LNCAP (cell line): ENCODE data around the gene MAPK13.

ENCODE experiments used
- TF ChIP-seq, protein P1 (sequence below): fragments of 450-650 bp; IDR thresholded peaks from 2 replicates; pipeline ENCODE4 v1.5.1; 2017; ENCODE audit warnings: mild to moderate bottlenecking

Gene MAPK13

DNA sequence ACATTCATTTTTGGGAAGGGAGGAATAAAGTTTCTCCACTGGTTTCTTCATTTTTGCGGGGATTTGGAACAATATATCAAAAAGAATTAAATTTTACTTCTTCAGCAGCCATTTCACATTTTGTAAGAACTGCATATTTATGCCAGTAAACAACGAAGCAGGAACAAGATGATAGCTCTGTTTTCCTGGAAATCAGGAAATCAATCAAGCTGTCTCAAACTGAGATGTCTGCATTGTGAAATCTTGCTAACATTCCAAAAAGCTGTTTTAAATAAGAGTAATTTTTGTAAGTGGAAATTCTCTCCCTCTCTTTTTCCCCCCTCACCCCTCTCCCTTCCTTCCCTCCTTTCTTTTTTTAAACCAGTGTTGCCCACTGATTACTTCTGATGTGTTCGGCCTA is 20.0 kb downstream of the MAPK13 start:
- TF ChIP-seq, protein P1, sequence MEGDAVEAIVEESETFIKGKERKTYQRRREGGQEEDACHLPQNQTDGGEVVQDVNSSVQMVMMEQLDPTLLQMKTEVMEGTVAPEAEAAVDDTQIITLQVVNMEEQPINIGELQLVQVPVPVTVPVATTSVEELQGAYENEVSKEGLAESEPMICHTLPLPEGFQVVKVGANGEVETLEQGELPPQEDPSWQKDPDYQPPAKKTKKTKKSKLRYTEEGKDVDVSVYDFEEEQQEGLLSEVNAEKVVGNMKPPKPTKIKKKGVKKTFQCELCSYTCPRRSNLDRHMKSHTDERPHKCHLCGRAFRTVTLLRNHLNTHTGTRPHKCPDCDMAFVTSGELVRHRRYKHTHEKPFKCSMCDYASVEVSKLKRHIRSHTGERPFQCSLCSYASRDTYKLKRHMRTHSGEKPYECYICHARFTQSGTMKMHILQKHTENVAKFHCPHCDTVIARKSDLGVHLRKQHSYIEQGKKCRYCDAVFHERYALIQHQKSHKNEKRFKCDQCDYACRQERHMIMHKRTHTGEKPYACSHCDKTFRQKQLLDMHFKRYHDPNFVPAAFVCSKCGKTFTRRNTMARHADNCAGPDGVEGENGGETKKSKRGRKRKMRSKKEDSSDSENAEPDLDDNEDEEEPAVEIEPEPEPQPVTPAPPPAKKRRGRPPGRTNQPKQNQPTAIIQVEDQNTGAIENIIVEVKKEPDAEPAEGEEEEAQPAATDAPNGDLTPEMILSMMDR, result no peak

DNA sequence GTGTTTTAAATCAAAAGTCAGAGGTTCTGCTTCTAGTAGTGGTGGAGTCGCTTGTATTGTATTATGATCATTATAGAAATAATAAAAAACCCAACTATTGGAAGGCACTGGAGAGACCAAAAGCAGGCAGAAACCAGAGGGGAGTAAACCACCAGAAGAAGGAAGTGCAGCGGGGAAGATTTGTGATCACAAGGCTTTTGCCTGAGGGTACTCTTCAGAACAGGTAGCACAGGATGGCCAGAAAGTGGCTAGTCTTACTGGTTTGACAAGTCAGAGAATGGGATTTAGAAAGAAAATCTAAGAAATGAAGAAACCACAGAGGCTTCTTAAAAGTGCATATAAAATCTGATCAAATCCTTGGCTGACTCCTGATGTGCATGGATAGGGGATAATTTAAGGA is 24.0 kb downstream of the MAPK13 start:
- TF ChIP-seq, protein P1, result no peak

DNA sequence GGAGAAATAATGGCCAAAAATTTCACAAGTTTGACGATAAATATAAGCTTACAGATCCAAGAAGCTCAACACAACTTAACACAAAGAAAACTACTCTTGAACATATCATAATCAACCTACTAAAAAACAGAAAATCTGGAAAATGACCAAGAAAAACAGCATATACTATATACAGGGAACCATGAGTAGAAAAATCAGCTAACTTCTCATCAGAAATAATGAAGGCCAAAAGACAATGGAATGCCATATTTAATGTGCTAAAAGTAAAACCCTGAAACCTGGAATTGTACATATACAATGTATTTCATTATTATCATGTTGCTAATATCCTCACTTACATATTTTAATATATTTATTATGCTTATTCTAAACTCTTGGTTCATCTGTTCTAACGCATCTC is 25.3 kb downstream of the MAPK13 start:
- TF ChIP-seq, protein P1, result no peak

DNA sequence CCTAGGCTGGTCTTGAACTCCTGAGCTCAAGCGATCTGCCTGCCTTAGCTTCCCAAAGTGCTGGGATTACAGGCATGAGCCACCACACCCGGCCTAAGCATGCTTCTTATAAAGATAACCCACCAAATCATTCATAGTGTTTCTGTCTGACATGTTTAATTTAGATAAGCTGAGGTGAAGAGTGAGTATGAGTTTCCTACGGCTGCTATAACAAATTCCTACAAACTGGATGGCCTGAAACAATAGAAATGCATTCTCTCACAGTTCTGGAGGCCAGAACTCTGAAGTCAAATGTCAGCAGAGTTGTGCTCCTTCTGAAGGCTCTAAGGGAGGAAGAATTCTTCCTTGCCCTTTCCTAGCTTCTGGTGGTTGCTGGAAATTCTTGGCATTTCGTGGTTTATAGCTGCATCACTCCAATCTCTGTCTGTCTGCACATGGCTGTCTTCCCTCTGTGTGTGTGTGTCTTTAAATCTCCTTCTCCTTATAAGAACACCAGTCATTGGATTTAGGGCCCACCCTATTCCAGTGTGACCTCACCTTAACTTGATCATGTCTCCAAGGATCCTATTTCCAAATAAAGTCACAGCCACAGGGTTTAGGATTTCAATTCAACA is 29.9 kb downstream of the MAPK13 start:
- TF ChIP-seq, protein P1, result no peak

DNA sequence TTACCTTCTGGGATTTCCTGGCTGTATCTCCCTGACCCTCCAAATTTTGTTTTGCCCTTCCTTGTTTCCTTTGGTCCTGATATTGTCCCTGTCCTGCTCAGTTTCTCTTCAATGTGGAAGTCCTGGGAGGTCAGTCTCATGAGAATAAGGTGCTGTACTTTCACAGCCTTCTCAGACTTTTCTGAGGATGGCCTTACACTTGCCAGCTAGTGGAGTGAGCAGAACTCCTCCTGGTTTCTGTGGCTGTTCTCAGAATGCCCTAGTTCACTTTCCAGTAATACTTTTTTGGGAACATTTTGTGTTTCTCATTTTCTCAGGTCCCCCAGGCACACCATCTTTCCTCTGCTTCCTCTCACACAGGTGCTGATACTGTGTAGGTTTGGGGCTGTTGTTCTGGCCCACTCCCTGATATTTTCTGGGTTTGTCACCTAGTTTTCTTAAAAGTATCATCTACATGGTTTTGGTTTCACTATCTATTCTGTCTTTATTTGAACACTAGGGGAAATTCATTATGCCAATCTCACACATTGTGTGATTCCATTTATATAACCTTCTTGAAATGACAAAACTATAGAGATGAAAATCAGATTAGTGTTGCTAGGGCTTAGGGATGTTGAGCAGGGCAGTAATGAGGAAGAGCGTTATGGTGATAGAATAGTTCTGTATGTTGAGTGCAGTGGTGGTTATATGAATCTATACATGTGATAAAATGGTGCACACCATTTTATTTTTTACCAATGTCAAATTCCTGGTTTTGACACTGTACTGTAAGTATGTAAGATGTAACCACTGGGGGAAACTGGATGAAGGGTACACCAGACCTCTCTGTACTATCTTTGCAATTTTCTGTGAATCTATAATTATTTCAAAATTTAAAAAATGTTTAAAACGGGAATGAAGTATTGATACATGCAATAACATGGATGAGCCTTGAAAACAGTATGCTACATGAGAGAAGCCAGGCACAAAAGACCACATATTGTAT is 39.0 kb downstream of the MAPK13 start:
- TF ChIP-seq, protein P1, result no peak

DNA sequence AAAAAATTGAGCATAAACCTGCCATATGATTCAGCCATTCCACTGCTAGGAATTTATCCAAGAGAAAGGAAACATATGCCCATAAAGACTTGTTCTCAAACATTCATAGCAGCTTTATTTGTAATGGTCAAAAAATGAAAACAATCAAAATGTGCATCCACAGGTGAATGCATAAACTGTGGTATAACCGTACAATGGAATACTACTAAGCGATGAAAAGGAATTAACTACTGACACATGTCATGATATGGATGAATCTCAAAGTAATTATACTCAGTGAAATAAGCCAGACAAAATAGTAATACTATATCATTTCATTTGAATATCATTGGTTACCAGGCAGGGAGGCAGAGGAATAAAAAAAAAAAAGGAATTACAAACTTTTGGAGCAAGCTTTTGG is 40.4 kb downstream of the MAPK13 start:
- TF ChIP-seq, protein P1, result no peak

DNA sequence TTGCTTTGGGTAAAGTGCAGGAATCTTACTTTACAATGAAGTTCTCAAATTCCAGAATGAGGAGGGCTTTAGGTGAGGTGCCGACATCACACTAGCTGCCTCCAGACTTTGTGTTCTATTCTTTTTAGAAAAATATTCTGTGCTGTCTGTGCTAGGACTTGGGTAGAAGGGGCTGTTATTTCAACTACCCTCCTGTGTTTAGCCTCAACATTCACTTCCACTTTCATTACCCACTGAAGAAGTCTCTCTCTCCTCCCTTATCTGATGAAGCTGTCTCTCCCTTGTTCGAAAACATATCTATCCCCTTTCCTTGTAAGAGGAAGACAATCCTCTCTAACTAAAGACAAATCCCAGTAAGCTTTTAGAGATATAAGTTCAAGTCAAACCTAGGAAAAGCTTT is 41.3 kb downstream of the MAPK13 start:
- TF ChIP-seq, protein P1, result no peak
